GM12873 (cell line): ENCODE measurements around the gene HEG1.

Source experiments
- TF ChIP-seq, protein P1 (sequence below): IDR thresholded peaks from 2 replicates; pipeline ENCODE4 v1.5.1; 2012; ENCODE audit warnings: low read depth, mild to moderate bottlenecking, moderate library complexity, low read length, control low read depth; ENCODE audit not compliant: insufficient read depth; ENCODE audit errors: missing control alignments

The HEG1 gene

DNA sequence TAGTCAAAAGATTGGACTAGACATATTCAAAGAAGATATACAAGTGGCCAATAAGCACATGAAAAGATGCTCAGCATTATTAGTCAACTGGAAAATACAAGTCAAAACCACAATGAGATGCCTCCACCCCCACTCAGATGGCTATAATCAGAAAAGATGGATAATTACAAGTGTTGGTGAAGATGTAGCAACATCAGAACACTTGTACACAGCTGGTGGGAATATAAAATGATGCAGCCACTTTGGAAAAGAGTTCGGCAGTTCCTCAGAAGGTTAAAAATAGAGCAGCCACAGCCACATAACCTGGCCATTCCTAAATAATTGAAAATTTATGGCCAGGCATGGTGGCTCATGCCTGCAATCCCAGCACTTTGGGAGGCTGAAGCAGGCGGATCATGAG, 38.4 kb downstream of the HEG1 start:
- TF ChIP-seq, protein P1, sequence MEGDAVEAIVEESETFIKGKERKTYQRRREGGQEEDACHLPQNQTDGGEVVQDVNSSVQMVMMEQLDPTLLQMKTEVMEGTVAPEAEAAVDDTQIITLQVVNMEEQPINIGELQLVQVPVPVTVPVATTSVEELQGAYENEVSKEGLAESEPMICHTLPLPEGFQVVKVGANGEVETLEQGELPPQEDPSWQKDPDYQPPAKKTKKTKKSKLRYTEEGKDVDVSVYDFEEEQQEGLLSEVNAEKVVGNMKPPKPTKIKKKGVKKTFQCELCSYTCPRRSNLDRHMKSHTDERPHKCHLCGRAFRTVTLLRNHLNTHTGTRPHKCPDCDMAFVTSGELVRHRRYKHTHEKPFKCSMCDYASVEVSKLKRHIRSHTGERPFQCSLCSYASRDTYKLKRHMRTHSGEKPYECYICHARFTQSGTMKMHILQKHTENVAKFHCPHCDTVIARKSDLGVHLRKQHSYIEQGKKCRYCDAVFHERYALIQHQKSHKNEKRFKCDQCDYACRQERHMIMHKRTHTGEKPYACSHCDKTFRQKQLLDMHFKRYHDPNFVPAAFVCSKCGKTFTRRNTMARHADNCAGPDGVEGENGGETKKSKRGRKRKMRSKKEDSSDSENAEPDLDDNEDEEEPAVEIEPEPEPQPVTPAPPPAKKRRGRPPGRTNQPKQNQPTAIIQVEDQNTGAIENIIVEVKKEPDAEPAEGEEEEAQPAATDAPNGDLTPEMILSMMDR: no peak

DNA sequence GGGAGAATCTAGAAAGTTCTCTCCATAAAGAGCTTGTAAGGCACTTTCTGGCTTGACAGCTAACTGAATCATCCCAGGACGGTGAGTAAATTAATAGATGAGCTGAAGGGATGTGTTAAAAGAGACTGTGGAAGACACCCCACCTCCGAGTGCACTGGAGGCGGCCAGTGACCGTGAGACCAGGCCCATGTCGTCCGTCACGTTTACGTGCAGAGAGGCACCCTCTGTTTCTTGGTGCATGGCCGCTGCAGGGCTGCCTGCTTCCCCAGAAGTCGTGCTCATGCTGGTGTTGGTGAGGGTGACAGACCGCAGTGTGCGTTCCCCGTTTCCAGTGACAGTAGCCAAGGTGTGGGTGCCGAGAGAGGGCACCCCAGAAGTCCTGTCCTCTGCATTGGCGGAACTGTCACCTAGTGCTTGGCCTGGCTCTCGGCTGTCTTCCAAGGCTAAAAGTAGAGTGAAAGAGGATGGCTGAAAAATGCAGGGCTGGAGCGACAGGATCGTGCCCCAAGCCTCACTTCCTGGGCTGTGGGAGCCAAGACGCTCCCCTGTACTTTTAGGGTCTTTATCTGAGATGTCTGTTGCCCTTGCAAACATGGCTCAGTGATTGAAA, 41.1 kb downstream of the HEG1 start:
- TF ChIP-seq, protein P1: no peak

DNA sequence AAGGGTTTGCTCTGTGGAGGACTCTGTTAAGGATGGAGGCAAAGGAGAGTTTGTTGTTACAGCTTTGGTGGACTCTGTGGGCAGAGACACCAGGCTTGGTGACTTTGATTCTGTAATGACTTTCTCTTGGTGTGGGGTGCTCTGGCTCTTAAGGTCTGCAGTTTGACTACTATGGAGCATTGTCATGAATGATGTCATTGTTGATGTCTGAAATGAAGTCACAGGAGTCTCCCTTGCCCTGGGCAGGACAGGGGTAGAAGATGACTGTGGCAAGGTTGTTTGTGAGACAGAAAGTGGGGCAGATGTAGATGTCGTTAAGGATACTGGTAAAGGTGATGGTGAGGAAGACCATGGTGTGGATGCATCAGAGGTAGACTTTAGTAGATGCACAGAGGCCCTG, 42.7 kb downstream of the HEG1 start:
- TF ChIP-seq, protein P1: no peak

DNA sequence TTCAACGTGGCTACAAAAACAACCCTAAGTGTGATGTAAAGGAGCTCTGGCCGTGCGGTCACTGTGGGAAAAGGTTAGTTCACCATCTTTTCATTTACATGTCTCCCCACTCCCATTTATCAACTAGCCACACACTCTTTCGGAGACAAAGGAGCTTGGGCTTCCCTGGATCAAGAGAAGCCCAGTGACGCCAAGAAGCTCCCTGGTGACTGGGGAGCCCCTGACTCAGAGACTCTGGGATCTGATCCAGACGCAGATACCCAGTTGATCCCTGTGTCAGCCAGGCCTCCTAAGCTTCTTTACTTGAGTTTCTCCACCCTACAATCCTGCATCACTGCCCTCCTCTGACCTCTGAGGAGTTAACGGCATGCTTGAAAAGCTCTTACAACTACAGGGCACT, 43.9 kb downstream of the HEG1 start:
- TF ChIP-seq, protein P1: no peak

DNA sequence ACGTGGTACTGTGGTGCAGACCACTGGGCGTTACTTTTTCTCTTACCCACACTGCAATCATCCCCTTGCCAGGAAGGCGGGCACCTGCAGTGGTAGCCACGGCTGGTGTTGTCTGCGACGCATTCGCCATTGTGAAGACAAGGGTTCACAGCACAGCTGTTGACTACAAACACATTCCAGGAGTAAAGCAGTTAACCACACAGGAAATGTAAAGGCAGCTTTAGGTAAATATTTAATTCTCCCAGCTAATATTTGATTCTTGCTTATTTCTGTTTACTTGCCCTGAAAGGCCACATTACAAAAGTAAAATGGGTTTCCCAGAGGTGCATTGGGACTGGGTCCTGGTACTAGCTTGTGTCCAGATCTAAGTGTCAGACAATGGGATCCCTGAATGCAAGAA, 45.4 kb downstream of the HEG1 start:
- TF ChIP-seq, protein P1: no peak

DNA sequence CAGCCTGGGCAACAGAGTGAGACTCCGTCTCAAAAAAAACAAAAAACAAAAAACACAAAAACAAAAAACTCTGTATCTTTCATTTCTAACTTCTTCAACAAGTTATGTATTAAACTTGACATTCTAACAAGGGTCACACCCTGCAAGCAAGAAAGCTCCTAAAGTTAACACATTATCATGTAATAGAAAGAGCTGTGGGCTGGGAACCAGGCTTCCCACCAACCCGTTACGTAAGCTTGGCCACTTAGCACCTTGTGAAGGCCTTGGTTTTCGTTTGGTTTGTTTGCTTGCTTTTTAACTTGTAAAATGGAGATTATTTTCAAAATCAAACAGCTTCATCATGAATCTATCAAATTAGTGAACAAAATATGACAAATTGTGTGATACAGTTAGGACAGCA, 47.0 kb downstream of the HEG1 start:
- TF ChIP-seq, protein P1: no peak

DNA sequence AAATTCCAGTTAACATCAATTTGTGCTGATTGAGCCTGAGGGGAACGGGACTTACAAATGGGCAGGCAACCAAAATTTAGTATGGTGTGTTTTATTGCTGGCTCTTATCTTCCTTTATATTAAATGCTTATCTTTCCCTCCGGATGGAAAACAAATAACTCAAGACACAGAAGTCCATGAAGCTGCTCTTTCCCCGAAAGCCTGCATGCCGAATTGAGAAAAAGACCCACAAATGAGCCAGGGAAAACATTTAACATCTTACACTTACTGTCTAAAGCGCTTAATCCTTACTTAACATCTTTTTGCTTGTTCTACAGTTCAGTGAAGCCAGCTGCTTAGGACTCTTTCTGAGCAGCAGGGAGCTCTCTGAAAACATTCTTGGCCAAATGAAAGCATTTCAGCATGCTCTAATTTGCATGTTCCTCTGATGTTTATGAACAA, 49.5 kb downstream of the HEG1 start:
- TF ChIP-seq, protein P1: no peak
